ENCODE data around the gene SUPT3H. TPM values are rescaled to one million over a fixed set of nuclear protein-coding genes. Genes with fewer than 3 reads are reported as not detected.

Gene SUPT3H
- total RNA-seq, 6 experiments from 2014 or later: 5.6 to 8.2 (median 6.5) TPM

GRCh38 chr6:45092135-45092534 lies 285.6 kb downstream of the SUPT3H start:
- Mint-ChIP-seq H3K27ac (no peak overlapping the region), H3K36me3 (ENCODE audit: low read depth) (no peaks in the 10 kb centered on the region), H3K9me3 (no peaks in the 10 kb centered on the region), H3K4me3 (no peak overlapping the region), H3K4me1 (ENCODE audit: low read depth) (no peaks in the 10 kb centered on the region), H3K27me3 (ENCODE audit: insufficient read depth) (no peaks in the 10 kb centered on the region; the same call in 1 of the 2 replicates)
- no peak for TF ChIP-seq CTCF (IDR thresholded peaks at IDR 0.05)
- no peak for DNase-seq

- DNase-seq: no peak
- no peaks in the 10 kb centered on the region for H3K27me3 Mint-ChIP-seq (ENCODE audit: insufficient read depth)
- TF ChIP-seq CTCF (IDR thresholded peaks at IDR 0.05): peak; percentile 71
- H3K4me3 Mint-ChIP-seq: no peak overlapping the region
- peaks cover 23% of the 10 kb centered on the region for H3K4me1 Mint-ChIP-seq (ENCODE audit: low read depth)
- no peaks in the 10 kb centered on the region for H3K36me3 Mint-ChIP-seq (ENCODE audit: low read depth)
- no peaks in the 10 kb centered on the region for H3K9me3 Mint-ChIP-seq
- no peak overlapping the region for H3K27ac Mint-ChIP-seq
These were observed 291.2 kb downstream of the SUPT3H start for GRCh38 chr6:45086360-45087084.

- H3K4me3 Mint-ChIP-seq: no peak overlapping the region
- peaks cover 7% of the 10 kb centered on the region for H3K36me3 Mint-ChIP-seq (ENCODE audit: low read depth)
- no peaks in the 10 kb centered on the region for H3K27me3 Mint-ChIP-seq (ENCODE audit: insufficient read depth)
- H3K9me3 Mint-ChIP-seq: no peaks in the 10 kb centered on the region
- H3K27ac Mint-ChIP-seq: no peak overlapping the region
- peak; percentile 68 for DNase-seq
- peaks cover 23% of the 10 kb centered on the region for H3K4me1 Mint-ChIP-seq (ENCODE audit: low read depth)
- peak; percentile 32; the same call in 1 of the 2 replicates for TF ChIP-seq CTCF (IDR thresholded peaks at IDR 0.05)
These were observed 293.5 kb downstream of the SUPT3H start for GRCh38 chr6:45084257-45084656.

GRCh38 chr6:45082091-45082490 lies 295.6 kb downstream of the SUPT3H start:
- Mint-ChIP-seq H3K27me3 (ENCODE audit: insufficient read depth) (no peaks in the 10 kb centered on the region), H3K4me3 (no peak overlapping the region), H3K36me3 (ENCODE audit: low read depth) (peaks cover 22% of the 10 kb centered on the region), H3K27ac (no peak overlapping the region), H3K9me3 (peaks cover 14% of the 10 kb centered on the region), H3K4me1 (ENCODE audit: low read depth) (peaks cover 25% of the 10 kb centered on the region)
- DNase-seq: no peak
- no peak for TF ChIP-seq CTCF (IDR thresholded peaks at IDR 0.05)

- H3K27ac Mint-ChIP-seq: no peak overlapping the region
These were observed 296.1 kb downstream of the SUPT3H start for GRCh38 chr6:45081634-45082033.

More at GRCh38 chr6:45081634-45082033, 296.1 kb downstream of the SUPT3H start:
- TF ChIP-seq CTCF (IDR thresholded peaks at IDR 0.05): no peak
- Mint-ChIP-seq H3K27me3 (ENCODE audit: insufficient read depth) (no peaks in the 10 kb centered on the region), H3K9me3 (peaks cover 14% of the 10 kb centered on the region), H3K4me1 (ENCODE audit: low read depth) (peaks cover 29% of the 10 kb centered on the region), H3K36me3 (ENCODE audit: low read depth) (peaks cover 22% of the 10 kb centered on the region), H3K4me3 (no peak overlapping the region)
- no peak for DNase-seq
